Activated CD8-positive, alpha-beta memory T cell treated with anti-CD3 and anti-CD28 coated beads for 48 hours (primary cell): ENCODE results near the gene RPH3AL.

ENCODE experiments used
- DNase-seq, 3 experiments: peaks; one replicate each; pipeline ENCODE4 v3.0.0-alpha.2; 2020; ENCODE audit warnings: low read depth in 2 of 3, low spot score in 2 of 3

The RPH3AL gene

DNA sequence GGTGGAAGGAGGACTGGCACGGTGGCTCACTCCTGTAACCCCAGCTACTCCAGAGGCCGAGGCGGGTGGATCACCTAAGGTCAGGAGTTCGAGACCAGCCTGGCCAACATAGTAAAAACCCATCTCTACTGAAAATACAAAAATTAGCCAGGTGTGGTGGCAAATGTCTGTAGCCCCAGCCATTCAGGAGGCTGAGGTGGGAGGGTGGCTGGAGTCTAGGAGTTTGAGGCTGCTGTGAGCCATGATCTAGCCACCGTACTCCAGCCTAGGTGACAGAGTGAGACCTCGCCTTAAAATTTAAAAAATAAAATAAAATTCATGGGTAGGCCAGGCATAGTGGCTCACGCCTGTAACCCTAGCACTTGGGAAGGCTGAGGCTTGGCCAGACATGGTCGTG lies 1.2 kb upstream of the RPH3AL start:
- no peak for DNase-seq

GRCh38 chr17:353213-353837 lies 718 bp upstream of the RPH3AL start:
- DNase-seq = no peak

GRCh38 chr17:351875-352420 lies 659 bp downstream of the RPH3AL start:
- DNase-seq = no peak

DNA sequence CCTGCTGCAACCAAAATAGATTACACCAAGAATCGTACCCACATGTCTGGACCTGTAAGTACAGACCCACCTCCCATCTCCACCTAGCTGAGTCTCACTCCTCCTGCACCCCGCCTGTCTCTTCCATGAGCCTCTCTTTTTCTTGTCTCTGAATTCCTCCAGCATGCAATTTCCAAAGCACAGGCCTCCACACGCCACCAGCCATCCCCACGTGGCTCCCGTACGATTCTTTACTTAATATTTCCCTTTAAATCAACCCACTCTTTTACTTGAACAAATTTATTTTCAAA lies 1.2 kb downstream of the RPH3AL start:
- no peak for DNase-seq

- no peak for DNase-seq
Observed at GRCh38 chr17:350706-351448, 1.7 kb downstream of the RPH3AL start.

GRCh38 chr17:349666-350065 lies 2.9 kb downstream of the RPH3AL start:
- DNase-seq = no peak

GRCh38 chr17:348692-349425 lies 3.7 kb downstream of the RPH3AL start:
- DNase-seq = no peak

- no peak for DNase-seq
Observed at GRCh38 chr17:348012-348411, 4.6 kb downstream of the RPH3AL start.

GRCh38 chr17:347309-347899 lies 5.2 kb downstream of the RPH3AL start:
- DNase-seq = no peak

GRCh38 chr17:345992-346785 lies 6.4 kb downstream of the RPH3AL start:
- no peak for DNase-seq

DNA sequence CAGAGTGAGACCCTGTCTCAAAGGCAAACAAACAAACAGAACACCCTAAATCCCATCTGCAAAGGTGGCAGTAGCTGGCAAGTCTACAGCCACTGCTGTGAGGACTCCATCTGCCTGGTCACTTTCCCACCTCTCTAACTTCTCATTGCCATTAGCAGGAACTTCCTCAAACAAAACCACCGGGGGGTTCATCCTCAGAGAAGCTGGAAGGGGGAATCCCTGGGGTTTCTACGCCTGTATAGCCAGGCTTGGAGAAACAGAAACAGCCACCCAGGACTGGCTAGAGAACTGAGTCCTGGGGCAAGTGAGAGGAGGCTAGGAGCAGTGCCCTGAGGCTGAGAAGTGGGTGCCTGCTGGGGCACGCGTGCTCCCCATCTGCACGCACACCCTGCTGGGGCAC lies 7.3 kb downstream of the RPH3AL start:
- DNase-seq = no peak

DNA sequence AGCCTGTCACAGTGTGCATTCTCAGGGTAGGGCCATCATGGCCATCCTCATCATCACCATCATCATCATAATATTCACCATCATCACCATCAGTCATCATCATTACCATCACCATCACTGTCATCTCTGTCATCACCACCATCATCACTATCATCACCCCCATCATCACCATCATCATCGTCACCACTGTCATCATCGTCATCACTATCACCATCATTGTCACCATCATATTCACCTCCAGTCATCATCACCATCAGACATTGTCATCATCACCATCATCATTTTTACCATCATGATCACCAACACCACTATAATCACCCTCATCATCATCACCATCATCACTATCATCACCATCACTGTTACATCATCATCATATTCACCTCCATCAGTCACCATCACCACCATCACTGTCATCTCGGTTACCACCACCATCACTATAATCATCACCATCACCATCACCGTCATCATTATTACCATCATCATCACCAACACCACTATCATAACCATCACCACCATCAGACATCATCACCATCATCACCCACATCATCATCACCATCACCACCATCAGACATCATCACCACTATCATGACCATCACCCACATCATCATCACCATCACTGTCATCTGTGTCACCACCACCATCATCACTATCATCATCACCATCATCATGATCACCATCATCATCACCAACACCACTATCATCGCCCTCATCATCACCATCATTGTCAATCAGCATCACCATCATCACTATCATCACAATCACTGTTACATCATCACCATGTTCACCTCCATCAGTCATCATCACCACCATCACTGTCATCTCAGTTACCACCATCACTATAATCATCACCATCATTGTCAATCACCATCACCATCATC lies 8.5 kb downstream of the RPH3AL start:
- no peak for DNase-seq

GRCh38 chr17:343211-343610 lies 9.4 kb downstream of the RPH3AL start:
- no peak for DNase-seq

DNA sequence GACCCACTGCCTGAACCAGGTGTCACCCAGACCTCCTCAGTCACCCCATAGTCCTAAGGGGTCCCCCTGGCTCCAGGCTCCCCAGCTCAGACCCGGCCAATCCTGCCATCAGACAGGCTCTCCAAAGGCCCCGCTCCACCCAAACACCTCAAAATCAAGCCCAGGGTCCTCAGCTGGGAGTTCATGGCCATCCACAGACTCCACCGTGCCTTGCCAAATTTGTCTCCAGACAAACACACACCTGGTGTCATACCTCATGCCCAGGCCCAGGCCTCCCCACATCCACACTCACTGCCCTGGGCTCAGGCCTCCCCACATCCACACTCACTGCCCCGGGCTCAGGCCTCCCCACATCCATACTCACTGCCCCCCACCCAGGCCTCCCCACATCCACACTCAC lies 12.5 kb downstream of the RPH3AL start:
- no peak for DNase-seq

DNA sequence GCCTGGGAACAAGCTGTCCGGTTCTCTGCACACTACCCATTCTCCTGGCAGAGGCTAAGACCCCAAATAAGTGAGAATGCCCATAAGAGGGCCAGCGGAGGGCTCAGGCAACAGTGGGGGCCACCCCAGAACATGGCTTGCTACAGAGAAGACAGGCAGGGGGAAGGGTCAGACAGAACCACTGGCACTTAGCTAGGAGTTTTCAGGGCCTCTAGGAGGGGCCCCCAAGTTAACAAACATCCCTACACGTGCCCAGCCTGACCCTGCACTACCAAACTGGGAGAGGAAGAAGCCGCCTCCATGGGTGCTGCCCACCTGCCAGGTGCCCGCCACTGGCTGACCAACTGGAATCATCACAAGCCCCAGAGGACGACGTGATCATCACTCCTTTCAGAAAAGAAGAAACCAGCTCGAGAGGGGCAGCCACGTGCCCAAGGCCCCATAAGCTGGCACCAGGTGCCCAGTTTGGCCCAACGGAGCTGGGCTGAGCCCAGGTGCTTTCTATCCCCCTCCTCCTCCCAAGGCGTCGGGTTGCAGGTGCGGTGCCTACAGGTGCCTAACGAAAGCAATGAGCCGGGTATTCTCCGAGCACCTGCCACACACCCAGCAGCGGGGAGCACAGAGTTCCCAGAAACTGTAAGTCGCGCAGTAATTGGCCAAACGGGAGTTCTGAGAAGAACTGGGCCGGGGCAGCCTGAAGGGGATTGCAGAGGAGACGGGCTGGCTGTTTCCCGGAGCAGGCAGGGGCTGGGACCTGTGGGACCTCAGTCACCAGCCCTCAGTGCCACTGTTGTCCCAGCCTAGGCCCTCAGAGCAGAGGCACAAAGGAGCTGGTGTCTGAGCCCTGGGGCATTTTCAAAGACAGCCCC lies 13.2 kb downstream of the RPH3AL start:
- no peak for DNase-seq

DNA sequence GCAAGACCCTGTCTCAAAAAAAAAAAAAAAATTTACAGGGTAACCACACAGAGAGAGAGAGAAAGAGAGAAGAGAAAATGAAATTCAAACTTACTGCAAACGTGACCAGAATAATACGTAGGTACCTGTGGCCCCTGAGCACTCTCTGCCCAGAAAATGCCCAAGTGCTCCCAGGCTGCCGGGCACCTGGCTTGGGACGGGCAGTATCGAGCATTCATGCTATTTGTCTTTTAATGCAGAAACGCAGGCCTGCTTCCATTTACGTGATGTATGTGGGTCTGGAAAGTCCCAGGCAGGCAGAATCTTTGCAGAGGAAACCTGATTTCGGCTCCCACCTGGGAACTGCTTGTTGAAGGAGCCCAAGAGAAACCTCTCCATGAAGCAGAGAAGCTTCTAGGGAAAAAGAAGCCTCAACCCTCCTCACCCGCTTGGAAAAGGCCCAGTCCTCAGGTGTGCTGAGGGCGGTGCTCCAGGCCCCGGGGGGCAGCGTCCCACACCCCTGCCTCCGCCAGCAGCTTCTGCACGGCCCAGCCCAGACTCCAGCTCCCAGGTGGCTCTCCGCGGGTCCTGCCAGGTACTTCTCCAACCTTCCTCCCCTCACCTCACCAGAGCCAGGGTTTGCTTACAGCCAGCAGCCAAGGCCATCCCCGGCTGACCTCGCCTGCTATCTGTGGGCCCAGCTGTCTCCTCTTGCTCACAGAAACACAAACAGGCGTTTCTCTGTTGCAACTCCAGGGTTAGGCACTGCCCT lies 14.0 kb downstream of the RPH3AL start:
- DNase-seq = no peak

- DNase-seq = no peak
Observed at GRCh38 chr17:337866-338265, 14.7 kb downstream of the RPH3AL start.

DNA sequence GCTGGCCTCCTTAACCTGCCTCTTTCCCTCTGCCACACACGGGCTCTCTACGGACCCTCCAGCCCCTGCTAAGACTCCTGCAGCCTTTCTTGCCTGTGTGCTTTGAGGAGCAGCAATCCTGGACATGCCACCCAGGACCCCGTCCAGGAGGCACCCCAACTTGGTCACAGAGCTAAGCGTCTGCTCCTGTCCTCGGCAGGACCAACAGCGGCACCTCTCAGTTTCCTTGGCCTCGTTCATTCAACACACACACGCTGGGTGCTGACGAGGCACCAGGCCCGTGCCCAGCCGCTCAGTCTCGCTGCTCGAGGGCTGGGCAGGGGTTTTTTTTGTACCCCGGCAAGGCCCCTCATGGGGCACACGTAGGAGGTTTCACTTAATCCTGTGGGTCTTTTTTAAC lies 15.2 kb downstream of the RPH3AL start:
- no peak for DNase-seq
